GM12891 (cell line): ENCODE measurements around the gene ASNS.

Experiments
- PAX5 ChIP-seq: IDR thresholded peaks from 2 replicates; pipeline ENCODE4 v1.6.1; 2011; ENCODE audit warnings: low read length, moderate library complexity, mild to moderate bottlenecking; ENCODE audit not compliant: insufficient read depth, severe bottlenecking
- POLR2A ChIP-seq: IDR thresholded peaks from 2 replicates; pipeline ENCODE4 v1.6.1; 2011; ENCODE audit warnings: low read depth, low read length, control low read depth
- POLR2AphosphoS5 ChIP-seq: IDR thresholded peaks from 2 replicates; pipeline ENCODE4 v1.6.1; 2011; ENCODE audit warnings: low read depth, low read length, control low read depth
- SPI1 ChIP-seq: IDR thresholded peaks from 2 replicates; pipeline ENCODE4 v1.6.1; 2011; ENCODE audit warnings: low read depth, low read length, control low read depth
- TAF1 ChIP-seq: IDR thresholded peaks from 2 replicates; pipeline ENCODE4 v1.6.1; 2011; ENCODE audit warnings: low read depth, low read length, control low read depth

GRCh38 chr7:97847791-97848190 is 24.4 kb downstream of the ASNS start:
- TF ChIP-seq POLR2AphosphoS5 (no peak), POLR2A (no peak), SPI1 (no peak), TAF1 (no peak), PAX5 (no peak)
